GM12892 (cell line): ENCODE results near the gene SLC7A11.

Experiments
- POLR2A ChIP-seq: IDR thresholded peaks from 2 replicates; pipeline ENCODE4 v1.6.1; 2011; ENCODE audit warnings: low read depth, low read length, control low read depth
- POLR2AphosphoS5 ChIP-seq: IDR thresholded peaks from 2 replicates; pipeline ENCODE4 v1.6.1; 2011; ENCODE audit warnings: low read depth, low read length, control low read depth
- TAF1 ChIP-seq: IDR thresholded peaks from 2 replicates; pipeline ENCODE4 v1.6.1; 2011; ENCODE audit warnings: low read depth, mild to moderate bottlenecking, control low read depth, low read length, borderline replicate concordance

- TF ChIP-seq POLR2A = no peak
- TF ChIP-seq POLR2AphosphoS5 = no peak
- no peak for TF ChIP-seq TAF1
Observed at GRCh38 chr4:138290805-138291204, 48.7 kb upstream of the SLC7A11 start.
